K562 (cell line): Measurements from ENCODE around the gene DNER. TPM values are rescaled to one million over a fixed set of nuclear protein-coding genes. Genes with fewer than 3 reads are reported as not detected.

Experiments used
- ATAC-seq: fragments of 200-7000 bp; cut with Tn5 transposase; 3 replicates; pipeline ENCODE4 v1.9.1; 2020; ENCODE audit warnings: moderate library complexity
- BruUV-seq: library from RNA; stranded (reverse); fragments of 400-500 nt; replicated peaks from 2 replicates; lab custom pipeline; 2021; lab: Mats Ljungman, UMichigan
- CTCF ChIA-PET: fragments of 300-600 bp; formaldehyde crosslinking; extraction: SDS; loops from one replicate; lab custom pipeline; 2021; ENCODE audit warnings: low intra/inter-chr PET ratio; lab: Yijun Ruan, JAX
- POLR2A ChIA-PET: fragments of 300-600, 350-650 bp; sonication (Branson Sonifier 250); formaldehyde crosslinking; extraction: SDS; loops from one replicate; lab custom pipeline; 2021; ENCODE audit warnings: antibody characterized with exemption, inconsistent platforms; lab: Yijun Ruan, JAX
- DNase-seq, 4 experiments: peaks; one replicate each; pipeline versions ENCODE4 v3.0.0 to v3.0.0-alpha.2; 2011 to 2018; ENCODE audit warnings: low spot score in 3 of 4, mixed read lengths in 3 of 4; ENCODE audit errors: extremely low read depth in 1 of 4
- FAIRE-seq: peaks from 2 replicates; lab custom pipeline; 2011; peaks lifted over from hg19 to GRCh38; lab: Jason Lieb, UNC
- H2AFZ ChIP-seq: 2 replicates; pipeline ENCODE4 v1.6.0; 2011; ENCODE audit warnings: low read depth, low read length, control low read depth, inconsistent platforms
- H3K27ac ChIP-seq: fragments of 200-600 bp; 3 replicates; pipeline ENCODE4 v1.8.0; 2011; ENCODE audit warnings: low read depth, mild to moderate bottlenecking, control low read depth, inconsistent platforms, low read length, moderate library complexity, mixed read lengths; ENCODE audit errors: extremely low read depth
- H3K27me3 ChIP-seq, 2 experiments: fragments of 300-600 bp in 1 of 2; 2 replicates in 1 of 2; 3 replicates in 1 of 2; pipeline versions ENCODE4 v1.6.0 to v1.8.0; 2011; ENCODE audit warnings: inconsistent platforms in 2 of 2, low read length in 2 of 2, mild to moderate bottlenecking in 1 of 2, mixed read lengths in 1 of 2, moderate library complexity in 1 of 2; ENCODE audit not compliant: control insufficient read depth in 2 of 2, insufficient read depth in 2 of 2
- H3K36me3 ChIP-seq: fragments of 300-600 bp; 3 replicates; pipeline ENCODE4 v1.8.0; 2011; ENCODE audit warnings: mild to moderate bottlenecking, low read length, inconsistent platforms; ENCODE audit not compliant: control insufficient read depth, insufficient read depth
- H3K4me1 ChIP-seq, 2 experiments: fragments of 200-600 bp in 1 of 2; replicated peaks in 1 of 2; 2 replicates in 1 of 2; 3 replicates in 1 of 2; pipeline versions ENCODE4 v1.5.1 to v1.8.0; 2011; ENCODE audit warnings: inconsistent platforms in 2 of 2, low read length in 2 of 2, mild to moderate bottlenecking in 1 of 2, mixed read lengths in 1 of 2, moderate library complexity in 1 of 2; ENCODE audit not compliant: control insufficient read depth in 2 of 2, insufficient read depth in 2 of 2
- H3K4me2 ChIP-seq: 2 replicates; pipeline ENCODE4 v1.6.1; 2011; ENCODE audit warnings: low read length, control low read depth, inconsistent platforms, mixed read lengths; ENCODE audit not compliant: insufficient read depth
- H3K4me3 ChIP-seq: fragments of 200-600 bp; sonication (generic), shearing (Covaris generic); 2 replicates; pipeline ENCODE4 v1.5.1; 2016; ENCODE audit warnings: control low read depth, inconsistent platforms
- H3K79me2 ChIP-seq: fragments of 200-600 bp; 3 replicates; pipeline ENCODE4 v1.8.0; 2011; ENCODE audit warnings: low read length, inconsistent platforms; ENCODE audit not compliant: control insufficient read depth, insufficient read depth
- H3K9ac ChIP-seq, 2 experiments: 2 replicates each; pipeline versions ENCODE4 v1.6.0 to v1.6.1; 2011; ENCODE audit warnings: low read depth in 2 of 2, low read length in 2 of 2, control low read depth in 1 of 2, inconsistent platforms in 1 of 2, mild to moderate bottlenecking in 1 of 2, mixed read lengths in 1 of 2; ENCODE audit not compliant: insufficient read depth in 1 of 2
- H3K9me1 ChIP-seq: one replicate; pipeline ENCODE4 v1.6.0; 2011; ENCODE audit warnings: inconsistent platforms, mild to moderate bottlenecking, low read length, moderate library complexity; ENCODE audit not compliant: control insufficient read depth, insufficient read depth
- H3K9me3 ChIP-seq: replicated peaks from 2 replicates; pipeline ENCODE4 v1.5.1; 2011; ENCODE audit warnings: low read depth, low read length, inconsistent platforms; ENCODE audit not compliant: control insufficient read depth, insufficient read depth
- H4K20me1 ChIP-seq: replicated peaks from 2 replicates; pipeline ENCODE4 v1.6.1; 2011; ENCODE audit warnings: low read length, inconsistent platforms, mixed read lengths; ENCODE audit not compliant: control insufficient read depth, insufficient read depth
- ESRRA ChIP-seq: fragments of 450-650 bp; IDR thresholded peaks from 2 replicates; pipeline ENCODE4 v1.6.1; 2014; ENCODE audit warnings: low read depth, mild to moderate bottlenecking, moderate library complexity, borderline replicate concordance
- FOS ChIP-seq: IDR thresholded peaks from 3 replicates; pipeline ENCODE4 v1.6.1; 2011; ENCODE audit not compliant: insufficient read length; ENCODE audit errors: extremely low read depth
- HMG20A ChIP-seq: fragments of 450-650 bp; formaldehyde crosslinking; conservative IDR thresholded peaks from 2 replicates; pipeline ENCODE4 v1.4.0; 2020; ENCODE audit warnings: mild to moderate bottlenecking, mixed read lengths
- NFXL1 ChIP-seq: fragments of 450-650 bp; formaldehyde crosslinking; IDR thresholded peaks from 2 replicates; pipeline ENCODE4 v1.4.0; 2021; ENCODE audit warnings: mild to moderate bottlenecking
- STAT5A ChIP-seq: IDR thresholded peaks from 2 replicates; pipeline ENCODE4 v1.6.1; 2012; ENCODE audit warnings: low read length, inconsistent platforms, borderline replicate concordance
- XRCC3 ChIP-seq: fragments of 450-650 bp; IDR thresholded peaks from 2 replicates; pipeline ENCODE4 v1.6.1; 2017; ENCODE audit warnings: mild to moderate bottlenecking, moderate library complexity
- ZC3H8 ChIP-seq: fragments of 450-650 bp; IDR thresholded peaks from 2 replicates; pipeline ENCODE4 v1.6.1; 2017
- ZNF146 ChIP-seq: IDR thresholded peaks from one replicate; pipeline ENCODE4 v1.6.1; 2018; ENCODE audit warnings: missing compliant biosample characterization; ENCODE audit not compliant: unreplicated experiment
- ZNF282 ChIP-seq: sonication (generic); formaldehyde crosslinking; IDR thresholded peaks from 2 replicates; pipeline ENCODE4 v1.8.1; 2023; ENCODE audit warnings: missing genetic modification reagents
- WGBS: fragments of 100-300 bp; shearing (Covaris generic); methylation state at CpG from one replicate; pipeline ENCODE4 v1.1.6; 2016; ENCODE audit warnings: low coverage, mixed read lengths; ENCODE audit not compliant: insufficient coverage; ENCODE audit errors: missing lambda C conversion rate; 5-methylcytosine and 5-hydroxymethylcytosine counted together
- in situ Hi-C: fragments of 300-500 bp; cut with MboI; formaldehyde crosslinking; loops from 4 replicates; pipeline ENCODE4 v1.15.0; 2018; ENCODE audit warnings: inconsistent platforms, mixed read lengths
- intact Hi-C: fragments of 100-400 bp; cut with micrococcal nuclease; formaldehyde crosslinking; loops from 2 replicates; pipeline ENCODE4 v1.14.2; 2022
- polyA plus RNA-seq, 8 experiments: library from polyadenylated mRNA; depleted of rRNA in 4 of 8; stranded (reverse) in 5 of 8; unstranded in 3 of 8; fragments of >200 nt; fragmentation: Nextera tagmentation in 2 of 8; fragmentation: Illumina TruSeq in 1 of 8; extraction: Ambion mirVana in 2 of 8; extraction: Trizol in 1 of 8; gene quantifications; 2 replicates each; pipeline versions ENCODE4 v1.2.1 to v1.2.3, GENCODE V29; 2011 to 2014; ENCODE audit warnings: inconsistent platforms in 1 of 8, missing spikeins in 1 of 8
- total RNA-seq, 7 experiments: library from RNA; depleted of rRNA in 6 of 7; stranded (reverse); fragments of >200 nt in 6 of 7; fragmentation: Illumina TruSeq in 2 of 7; extraction: Trizol in 2 of 7; gene quantifications; 2 replicates each; pipeline versions ENCODE4 v1.2.1 to v1.2.3, GENCODE V29; 2011 to 2021; ENCODE audit warnings: low replicate concordance in 1 of 7
- TF ChIP-seq, protein P1 (sequence below): sonication (generic); formaldehyde crosslinking; IDR thresholded peaks from 2 replicates; pipeline ENCODE4 v1.9.0; 2022; ENCODE audit warnings: mild to moderate bottlenecking, missing genetic modification reagents
- TF ChIP-seq, protein P2 (sequence below): fragments of 450-650 bp; IDR thresholded peaks from 2 replicates; pipeline ENCODE4 v1.6.1; 2018; ENCODE audit warnings: mild to moderate bottlenecking, low read depth; ENCODE audit not compliant: partially characterized antibody
- TF ChIP-seq, protein P3 (sequence below): fragments of 450-650 bp; IDR thresholded peaks from 2 replicates; pipeline ENCODE4 v1.6.1; 2014; ENCODE audit warnings: low read depth, mild to moderate bottlenecking, moderate library complexity, borderline replicate concordance

The DNER gene
- total and polyA plus RNA-seq, 9 of the 15 experiments (the other 6 are each of a cell fraction or from before 2014, with no cell fraction given) = not detected

DNA sequence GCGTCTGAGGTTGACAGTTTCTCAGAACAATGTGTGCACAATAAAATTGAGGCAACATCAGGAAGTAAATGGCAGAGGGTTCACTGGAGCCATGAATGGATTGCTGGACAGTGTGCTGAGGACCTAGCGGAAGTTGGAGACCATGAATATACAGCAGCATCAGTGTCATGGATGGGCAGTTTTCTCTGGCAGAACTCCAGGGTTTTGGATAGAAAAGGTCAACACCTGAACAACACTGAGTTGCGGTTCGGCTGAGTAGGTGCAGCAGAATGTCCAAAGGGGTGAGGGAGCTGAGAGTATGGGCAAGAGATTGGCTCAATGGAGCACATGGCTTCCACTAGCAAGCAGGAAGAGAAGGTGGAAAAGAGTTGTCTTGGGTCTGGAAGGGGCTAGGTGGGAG is 73.7 kb downstream of the DNER start:
- intact Hi-C loops (no loop called here), in situ Hi-C loops (no loop called here)
- no peaks in the 10 kb centered on the region for H4K20me1 ChIP-seq
- H3K9ac ChIP-seq = no peak overlapping the region
- no peak overlapping the region for H2AFZ ChIP-seq
- H3K4me3 ChIP-seq = no peak overlapping the region
- no peaks in the 10 kb centered on the region for H3K4me1 ChIP-seq
- no peaks in the 10 kb centered on the region for H3K9me1 ChIP-seq
- H3K27ac ChIP-seq = no peak overlapping the region
- no peaks in the 10 kb centered on the region; a peak in 1 of 5 replicates for H3K27me3 ChIP-seq
- ChIA-PET CTCF (no interaction called here), POLR2A (no interaction called here)
- H3K9me3 ChIP-seq = no peaks in the 10 kb centered on the region
- H3K4me2 ChIP-seq = no peak overlapping the region
- no peak for ATAC-seq
- no peaks in the 10 kb centered on the region for H3K79me2 ChIP-seq
- no TSS peak for BruUV-seq
- 2% methylated on average over 4 of the region's 4 CpGs for WGBS
- TF ChIP-seq STAT5A = no peak
- TF ChIP-seq ZNF282 = no peak
- TF ChIP-seq, protein P1, sequence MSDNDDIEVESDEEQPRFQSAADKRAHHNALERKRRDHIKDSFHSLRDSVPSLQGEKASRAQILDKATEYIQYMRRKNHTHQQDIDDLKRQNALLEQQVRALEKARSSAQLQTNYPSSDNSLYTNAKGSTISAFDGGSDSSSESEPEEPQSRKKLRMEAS = no peak
- TF ChIP-seq, protein P2, sequence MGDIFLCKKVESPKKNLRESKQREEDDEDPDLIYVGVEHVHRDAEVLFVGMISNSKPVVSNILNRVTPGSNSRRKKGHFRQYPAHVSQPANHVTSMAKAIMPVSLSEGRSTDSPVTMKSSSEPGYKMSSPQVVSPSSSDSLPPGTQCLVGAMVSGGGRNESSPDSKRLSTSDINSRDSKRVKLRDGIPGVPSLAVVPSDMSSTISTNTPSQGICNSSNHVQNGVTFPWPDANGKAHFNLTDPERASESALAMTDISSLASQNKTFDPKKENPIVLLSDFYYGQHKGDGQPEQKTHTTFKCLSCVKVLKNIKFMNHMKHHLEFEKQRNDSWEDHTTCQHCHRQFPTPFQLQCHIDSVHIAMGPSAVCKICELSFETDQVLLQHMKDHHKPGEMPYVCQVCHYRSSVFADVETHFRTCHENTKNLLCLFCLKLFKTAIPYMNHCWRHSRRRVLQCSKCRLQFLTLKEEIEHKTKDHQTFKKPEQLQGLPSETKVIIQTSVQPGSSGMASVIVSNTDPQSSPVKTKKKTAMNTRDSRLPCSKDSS = no peak
- TF ChIP-seq FOS = no peak
- TF ChIP-seq XRCC3 = no peak
- TF ChIP-seq NFXL1 (CRISPR knock-in tag) = no peak
- no peak for TF ChIP-seq ZC3H8
- no peak for TF ChIP-seq HMG20A
- TF ChIP-seq, protein P3, sequence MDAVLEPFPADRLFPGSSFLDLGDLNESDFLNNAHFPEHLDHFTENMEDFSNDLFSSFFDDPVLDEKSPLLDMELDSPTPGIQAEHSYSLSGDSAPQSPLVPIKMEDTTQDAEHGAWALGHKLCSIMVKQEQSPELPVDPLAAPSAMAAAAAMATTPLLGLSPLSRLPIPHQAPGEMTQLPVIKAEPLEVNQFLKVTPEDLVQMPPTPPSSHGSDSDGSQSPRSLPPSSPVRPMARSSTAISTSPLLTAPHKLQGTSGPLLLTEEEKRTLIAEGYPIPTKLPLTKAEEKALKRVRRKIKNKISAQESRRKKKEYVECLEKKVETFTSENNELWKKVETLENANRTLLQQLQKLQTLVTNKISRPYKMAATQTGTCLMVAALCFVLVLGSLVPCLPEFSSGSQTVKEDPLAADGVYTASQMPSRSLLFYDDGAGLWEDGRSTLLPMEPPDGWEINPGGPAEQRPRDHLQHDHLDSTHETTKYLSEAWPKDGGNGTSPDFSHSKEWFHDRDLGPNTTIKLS = no peak
- no peak for TF ChIP-seq ZNF146 (CRISPR knock-in tag)
- TF ChIP-seq ESRRA = no peak
- FAIRE-seq = no peak
- DNase-seq = no peak
- H3K36me3 ChIP-seq = no peaks in the 10 kb centered on the region
